ENCODE results near the gene ZNF343.

GRCh38 chr20:2458919-2459499 is 49.7 kb downstream of the ZNF343 start:
- TF ChIP-seq, protein P1, sequence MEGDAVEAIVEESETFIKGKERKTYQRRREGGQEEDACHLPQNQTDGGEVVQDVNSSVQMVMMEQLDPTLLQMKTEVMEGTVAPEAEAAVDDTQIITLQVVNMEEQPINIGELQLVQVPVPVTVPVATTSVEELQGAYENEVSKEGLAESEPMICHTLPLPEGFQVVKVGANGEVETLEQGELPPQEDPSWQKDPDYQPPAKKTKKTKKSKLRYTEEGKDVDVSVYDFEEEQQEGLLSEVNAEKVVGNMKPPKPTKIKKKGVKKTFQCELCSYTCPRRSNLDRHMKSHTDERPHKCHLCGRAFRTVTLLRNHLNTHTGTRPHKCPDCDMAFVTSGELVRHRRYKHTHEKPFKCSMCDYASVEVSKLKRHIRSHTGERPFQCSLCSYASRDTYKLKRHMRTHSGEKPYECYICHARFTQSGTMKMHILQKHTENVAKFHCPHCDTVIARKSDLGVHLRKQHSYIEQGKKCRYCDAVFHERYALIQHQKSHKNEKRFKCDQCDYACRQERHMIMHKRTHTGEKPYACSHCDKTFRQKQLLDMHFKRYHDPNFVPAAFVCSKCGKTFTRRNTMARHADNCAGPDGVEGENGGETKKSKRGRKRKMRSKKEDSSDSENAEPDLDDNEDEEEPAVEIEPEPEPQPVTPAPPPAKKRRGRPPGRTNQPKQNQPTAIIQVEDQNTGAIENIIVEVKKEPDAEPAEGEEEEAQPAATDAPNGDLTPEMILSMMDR (IDR thresholded peaks at IDR 0.05; ENCODE audit: poor library complexity, severe bottlenecking) = no peak
- no peak for TF ChIP-seq SMC3 (conservative IDR thresholded peaks at IDR 0.05; ENCODE audit: poor library complexity)
- no peak for TF ChIP-seq EP300 (conservative IDR thresholded peaks at IDR 0.05; ENCODE audit: poor library complexity, severe bottlenecking)
- no peak for TF ChIP-seq POLR2AphosphoS5 (IDR thresholded peaks at IDR 0.05)
